Right renal pelvis (tissue), 4 donors: Measurements from ENCODE around the gene PUSL1. TPM values are rescaled to one million over a fixed set of nuclear protein-coding genes. Genes with fewer than 3 reads are reported as not detected.

Experiments
- DNase-seq, 4 donors: peaks; one replicate each; pipeline ENCODE4 v3.0.0-alpha.2; 2013; ENCODE audit warnings: low read depth in 4 of 4, low spot score in 3 of 4, missing footprints in 1 of 4
- polyA plus RNA-seq, 4 donors: library from polyadenylated mRNA; unstranded; fragments of 120-200 nt; gene quantifications; one replicate each; pipeline ENCODE4 v1.2.1, GENCODE V29; 2013; ENCODE audit not compliant: insufficient read length in 4 of 4

Gene PUSL1
- polyA plus RNA-seq, 4 donors = 6.5 to 12.2 (median 7.2) TPM

DNA sequence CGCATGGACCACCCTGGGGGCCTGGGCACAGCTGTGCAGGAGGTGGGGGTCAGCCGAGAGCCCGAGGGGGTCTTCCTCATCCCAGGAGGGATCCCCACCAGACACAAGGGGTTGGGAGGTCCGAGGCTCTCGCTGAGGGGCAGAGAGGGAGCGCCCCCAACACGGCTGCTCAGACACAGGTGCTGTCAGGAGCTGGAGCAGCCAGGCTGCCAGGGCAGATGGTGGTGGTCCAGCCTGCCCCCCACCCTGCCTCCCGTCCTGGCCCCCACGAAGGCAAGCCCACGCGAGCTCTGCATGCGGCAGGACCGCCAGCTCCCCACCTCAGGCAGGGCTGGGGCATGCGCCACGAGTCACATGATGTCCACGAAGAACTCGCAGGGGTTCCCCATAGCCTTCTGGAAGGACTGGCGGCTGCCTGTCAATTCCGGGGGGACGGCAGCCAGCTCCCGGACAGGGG lies 27.4 kb downstream of the PUSL1 start:
- no peak for DNase-seq

- no peak for DNase-seq
Observed at GRCh38 chr1:1336446-1336845, 28.0 kb downstream of the PUSL1 start.

DNA sequence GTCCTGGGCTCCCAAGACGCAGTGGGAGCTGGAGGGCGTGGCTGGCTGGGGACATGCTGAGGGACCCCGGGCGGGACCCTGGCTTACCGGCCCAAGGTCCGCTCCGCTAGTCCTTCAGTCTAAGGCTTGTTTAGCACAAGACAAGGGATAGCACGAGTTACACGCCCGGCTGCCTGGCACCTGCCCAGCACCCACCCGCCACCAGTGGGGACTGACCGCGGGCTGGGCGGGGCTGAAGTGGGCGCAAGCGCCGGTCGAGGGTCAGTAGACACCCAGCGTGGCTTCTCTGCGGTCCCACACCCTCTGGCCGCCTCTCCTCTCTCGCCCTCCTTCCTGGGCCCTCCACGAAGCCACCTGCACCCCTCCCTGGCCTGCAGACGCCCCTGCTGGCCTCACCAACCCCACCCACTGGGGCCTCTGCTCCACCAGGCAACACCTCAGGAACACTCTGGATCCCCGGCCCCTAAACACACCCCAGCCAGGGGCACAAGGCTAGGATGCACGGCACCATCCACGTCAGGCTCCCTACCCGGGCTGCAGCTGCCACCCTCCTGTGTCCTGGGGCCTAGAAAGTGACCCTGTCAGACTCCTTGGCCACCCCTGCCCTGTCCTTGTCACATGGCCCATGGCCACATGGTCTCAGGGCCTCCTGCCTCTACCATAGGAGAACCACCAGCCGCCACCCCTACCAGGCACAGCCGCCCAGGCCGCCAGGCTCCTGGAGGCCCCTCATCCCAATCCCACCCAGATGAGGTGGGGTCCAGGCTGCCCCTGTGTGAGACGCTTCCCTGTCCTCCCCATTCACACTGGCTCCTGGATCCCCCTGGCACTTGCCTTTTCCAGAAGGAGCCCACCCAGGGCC lies 28.8 kb downstream of the PUSL1 start:
- DNase-seq = no peak

DNA sequence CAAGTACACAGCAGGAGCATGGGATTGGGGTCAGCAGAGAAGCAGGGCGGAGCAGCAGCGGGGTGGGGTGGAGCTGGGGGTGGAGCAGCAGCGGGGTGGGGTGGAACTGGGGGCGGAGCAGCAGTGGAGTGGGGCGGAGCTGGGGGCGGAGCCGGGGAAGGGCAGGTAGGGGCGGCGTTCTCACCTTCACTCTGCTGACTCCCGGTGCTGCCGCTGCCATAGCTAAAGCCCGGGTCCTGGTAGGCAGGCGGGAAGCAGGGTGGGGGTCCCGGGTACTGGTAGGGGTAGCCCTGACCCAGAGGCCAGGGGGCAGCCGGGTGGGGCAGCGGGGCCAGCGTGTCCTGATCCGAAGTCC lies 29.4 kb downstream of the PUSL1 start:
- DNase-seq = no peak

DNA sequence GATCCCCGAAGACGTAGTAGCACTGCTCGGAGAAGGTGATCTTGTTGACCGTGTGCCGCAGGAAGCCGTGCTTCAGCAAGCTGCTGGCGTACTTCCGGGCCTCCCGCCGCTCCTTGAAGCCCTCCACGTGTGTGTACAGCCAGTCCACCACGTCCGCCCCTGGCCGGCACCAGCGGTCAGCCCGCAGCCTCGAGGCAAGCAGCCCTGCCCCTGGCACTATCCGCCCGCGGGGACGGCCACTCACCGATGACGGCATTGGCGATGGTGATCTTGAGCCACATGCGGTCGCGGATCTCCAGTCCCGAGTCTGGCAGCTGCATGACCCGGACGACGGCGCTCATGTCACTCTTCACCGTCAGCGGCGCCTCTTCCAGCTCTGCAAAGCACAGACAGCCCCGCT lies 29.9 kb downstream of the PUSL1 start:
- no peak for DNase-seq

DNA sequence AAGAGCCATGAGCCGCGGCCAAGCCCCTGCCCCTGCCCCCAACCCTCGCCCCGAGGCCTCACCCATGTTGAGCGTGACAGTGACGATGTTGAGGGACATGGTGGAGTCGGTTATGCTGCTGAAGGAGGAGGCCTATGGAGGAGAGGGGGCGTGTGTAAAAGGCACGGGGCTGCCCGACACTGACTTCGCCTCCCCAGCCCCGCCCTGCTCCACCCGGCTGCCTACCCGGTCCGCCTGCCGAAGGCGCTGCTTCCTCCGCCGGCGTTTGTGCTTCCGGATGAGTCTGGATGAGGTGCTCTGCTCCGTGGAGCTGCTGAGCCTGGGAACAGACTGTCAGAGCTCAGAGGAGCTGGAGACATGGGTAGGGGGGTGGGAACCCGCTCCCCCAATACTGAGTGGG lies 31.8 kb downstream of the PUSL1 start:
- no peak for DNase-seq

DNA sequence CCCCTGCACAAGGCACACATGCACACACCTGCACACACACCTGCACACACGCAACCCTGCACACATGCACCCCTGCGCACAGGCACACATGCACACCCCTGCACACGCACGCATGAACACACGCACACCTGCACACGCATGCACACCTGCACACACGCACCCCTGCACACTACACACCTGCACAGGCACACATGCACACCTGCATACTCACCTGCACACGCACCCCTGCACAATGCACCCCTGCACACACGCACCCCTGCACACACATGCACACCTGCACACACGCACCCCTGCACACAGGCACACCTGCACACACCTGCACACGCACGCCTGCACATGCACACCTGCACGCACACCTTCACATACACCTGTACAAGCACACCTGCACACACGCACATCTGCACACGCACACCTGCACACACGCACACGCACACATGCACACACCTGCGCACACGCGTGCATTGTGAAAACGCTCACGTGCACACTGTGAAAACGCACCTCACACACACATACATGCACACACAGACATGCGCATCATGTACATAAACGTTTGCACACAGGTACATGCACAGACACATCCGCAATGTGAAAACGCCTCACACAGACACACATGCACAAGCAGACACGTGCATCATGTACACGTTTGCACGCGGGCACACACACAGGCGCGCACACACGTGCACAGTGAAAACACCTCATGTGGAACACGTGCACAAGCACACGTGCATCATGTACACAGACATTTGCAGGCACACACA lies 32.6 kb downstream of the PUSL1 start:
- no peak for DNase-seq

DNA sequence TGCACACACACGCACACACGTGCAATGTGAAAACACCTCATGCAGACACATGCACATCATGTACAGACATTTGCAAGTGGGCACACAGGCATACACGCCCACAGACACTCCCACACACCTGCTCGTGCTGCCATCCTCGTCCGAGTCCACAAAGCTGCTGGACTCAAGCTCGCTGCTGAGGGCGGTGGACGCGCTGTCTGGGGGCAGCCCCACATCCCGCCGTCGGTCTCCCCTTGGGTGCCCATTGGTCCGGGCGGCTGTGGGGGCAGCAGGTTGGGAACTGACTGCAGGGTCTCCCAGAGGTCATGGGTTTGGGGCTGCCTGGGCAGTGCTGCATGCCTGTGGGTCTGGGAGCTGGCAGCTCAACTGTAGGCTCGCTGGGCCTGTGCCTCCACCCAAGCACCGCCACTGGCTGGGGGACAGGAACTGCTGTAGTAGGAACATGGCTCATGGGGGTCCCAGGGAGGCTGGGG lies 33.2 kb downstream of the PUSL1 start:
- DNase-seq = no peak

- no peak for DNase-seq
Observed at GRCh38 chr1:1342061-1342562, 33.7 kb downstream of the PUSL1 start.

- no peak for DNase-seq
Observed at GRCh38 chr1:1342584-1343115, 34.3 kb downstream of the PUSL1 start.

DNA sequence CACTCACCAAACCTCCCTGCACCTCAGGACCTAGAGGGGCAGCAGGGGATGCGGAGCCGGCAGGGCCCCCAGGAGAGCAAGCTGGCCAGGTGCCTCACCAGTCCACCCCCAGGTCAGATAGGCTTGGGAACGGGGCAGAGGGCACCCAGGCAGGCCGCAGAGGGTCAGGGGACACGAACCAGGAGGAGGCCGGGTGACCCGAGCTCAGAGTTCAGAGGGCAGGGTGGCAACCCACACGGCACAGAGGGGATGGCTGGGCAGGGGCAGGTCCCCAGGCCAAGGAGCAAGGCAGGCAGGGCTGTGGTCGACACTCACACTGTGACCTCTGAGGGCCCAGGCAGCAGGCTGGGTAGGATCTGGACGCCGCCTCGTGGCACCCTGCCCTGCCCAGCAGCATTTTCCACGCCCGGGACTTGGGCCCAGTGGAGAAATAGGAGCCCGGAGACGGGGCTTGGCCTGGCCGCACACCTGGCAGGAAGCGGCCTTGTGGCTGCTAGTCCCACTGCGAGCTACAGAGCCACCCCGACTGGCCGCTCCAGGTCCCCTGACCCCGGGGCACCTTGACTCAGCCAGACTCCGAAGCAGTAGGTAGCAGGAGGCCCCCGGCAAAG lies 35.5 kb downstream of the PUSL1 start:
- no peak for DNase-seq

GRCh38 chr1:1344655-1345361 lies 36.4 kb downstream of the PUSL1 start:
- DNase-seq = no peak

DNA sequence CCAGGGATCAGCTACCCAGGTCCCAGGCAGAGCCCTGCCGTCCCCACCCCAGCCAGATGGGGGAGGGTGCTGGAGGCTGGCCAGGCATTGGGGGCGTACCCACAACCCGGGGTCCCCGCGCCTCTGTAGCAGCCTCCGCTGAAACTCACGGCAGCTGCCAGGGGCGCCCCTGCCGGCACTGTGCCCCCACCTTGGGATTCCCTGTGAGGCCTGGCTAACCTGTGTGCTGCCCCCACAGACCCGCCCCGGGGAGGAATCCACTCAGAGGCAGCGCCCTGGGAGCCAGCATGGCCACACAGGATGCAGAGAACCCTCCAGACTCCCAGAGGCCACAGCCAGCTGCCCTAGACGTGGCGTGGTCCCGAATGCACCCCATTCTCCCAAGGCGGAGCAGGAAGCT lies 37.0 kb downstream of the PUSL1 start:
- DNase-seq = no peak

- no peak for DNase-seq
Observed at GRCh38 chr1:1345860-1346500, 37.6 kb downstream of the PUSL1 start.

GRCh38 chr1:1346501-1346890 lies 38.1 kb downstream of the PUSL1 start:
- no peak for DNase-seq

- no peak for DNase-seq
Observed at GRCh38 chr1:1347026-1347595, 38.7 kb downstream of the PUSL1 start.

GRCh38 chr1:1347663-1348419 lies 39.4 kb downstream of the PUSL1 start:
- DNase-seq = no peak

- no peak for DNase-seq
Observed at GRCh38 chr1:1348420-1349255, 40.2 kb downstream of the PUSL1 start.
